K562 (cell line): Measurements from ENCODE around the gene CNGA3. TPM values are rescaled to one million over a fixed set of nuclear protein-coding genes. Genes with fewer than 3 reads are reported as not detected.

Experiments
- ATAC-seq: fragments of 200-7000 bp; cut with Tn5 transposase; 3 replicates; pipeline ENCODE4 v1.9.1; 2020; ENCODE audit warnings: moderate library complexity
- BruUV-seq: library from RNA; stranded (reverse); fragments of 400-500 nt; replicated peaks from 2 replicates; lab custom pipeline; 2021; lab: Mats Ljungman, UMichigan
- CTCF ChIA-PET: fragments of 300-600 bp; formaldehyde crosslinking; extraction: SDS; loops from one replicate; lab custom pipeline; 2021; ENCODE audit warnings: low intra/inter-chr PET ratio; lab: Yijun Ruan, JAX
- POLR2A ChIA-PET: fragments of 300-600, 350-650 bp; sonication (Branson Sonifier 250); formaldehyde crosslinking; extraction: SDS; loops from one replicate; lab custom pipeline; 2021; ENCODE audit warnings: antibody characterized with exemption, inconsistent platforms; lab: Yijun Ruan, JAX
- DNase-seq, 4 experiments: peaks; one replicate each; pipeline versions ENCODE4 v3.0.0 to v3.0.0-alpha.2; 2011 to 2018; ENCODE audit warnings: low spot score in 3 of 4, mixed read lengths in 3 of 4; ENCODE audit errors: extremely low read depth in 1 of 4
- FAIRE-seq: peaks from 2 replicates; lab custom pipeline; 2011; peaks lifted over from hg19 to GRCh38; lab: Jason Lieb, UNC
- H2AFZ ChIP-seq: 2 replicates; pipeline ENCODE4 v1.6.0; 2011; ENCODE audit warnings: low read depth, low read length, control low read depth, inconsistent platforms
- H3K27ac ChIP-seq: fragments of 200-600 bp; 3 replicates; pipeline ENCODE4 v1.8.0; 2011; ENCODE audit warnings: low read depth, mild to moderate bottlenecking, control low read depth, inconsistent platforms, low read length, moderate library complexity, mixed read lengths; ENCODE audit errors: extremely low read depth
- H3K27me3 ChIP-seq, 2 experiments: fragments of 300-600 bp in 1 of 2; 2 replicates in 1 of 2; 3 replicates in 1 of 2; pipeline versions ENCODE4 v1.6.0 to v1.8.0; 2011; ENCODE audit warnings: inconsistent platforms in 2 of 2, low read length in 2 of 2, mild to moderate bottlenecking in 1 of 2, mixed read lengths in 1 of 2, moderate library complexity in 1 of 2; ENCODE audit not compliant: control insufficient read depth in 2 of 2, insufficient read depth in 2 of 2
- H3K36me3 ChIP-seq: fragments of 300-600 bp; 3 replicates; pipeline ENCODE4 v1.8.0; 2011; ENCODE audit warnings: mild to moderate bottlenecking, low read length, inconsistent platforms; ENCODE audit not compliant: control insufficient read depth, insufficient read depth
- H3K4me1 ChIP-seq, 2 experiments: fragments of 200-600 bp in 1 of 2; replicated peaks in 1 of 2; 2 replicates in 1 of 2; 3 replicates in 1 of 2; pipeline versions ENCODE4 v1.5.1 to v1.8.0; 2011; ENCODE audit warnings: inconsistent platforms in 2 of 2, low read length in 2 of 2, mild to moderate bottlenecking in 1 of 2, mixed read lengths in 1 of 2, moderate library complexity in 1 of 2; ENCODE audit not compliant: control insufficient read depth in 2 of 2, insufficient read depth in 2 of 2
- H3K4me2 ChIP-seq: 2 replicates; pipeline ENCODE4 v1.6.1; 2011; ENCODE audit warnings: low read length, control low read depth, inconsistent platforms, mixed read lengths; ENCODE audit not compliant: insufficient read depth
- H3K4me3 ChIP-seq: fragments of 200-600 bp; sonication (generic), shearing (Covaris generic); 2 replicates; pipeline ENCODE4 v1.5.1; 2016; ENCODE audit warnings: control low read depth, inconsistent platforms
- H3K79me2 ChIP-seq: fragments of 200-600 bp; 3 replicates; pipeline ENCODE4 v1.8.0; 2011; ENCODE audit warnings: low read length, inconsistent platforms; ENCODE audit not compliant: control insufficient read depth, insufficient read depth
- H3K9ac ChIP-seq, 2 experiments: 2 replicates each; pipeline versions ENCODE4 v1.6.0 to v1.6.1; 2011; ENCODE audit warnings: low read depth in 2 of 2, low read length in 2 of 2, control low read depth in 1 of 2, inconsistent platforms in 1 of 2, mild to moderate bottlenecking in 1 of 2, mixed read lengths in 1 of 2; ENCODE audit not compliant: insufficient read depth in 1 of 2
- H3K9me1 ChIP-seq: one replicate; pipeline ENCODE4 v1.6.0; 2011; ENCODE audit warnings: inconsistent platforms, mild to moderate bottlenecking, low read length, moderate library complexity; ENCODE audit not compliant: control insufficient read depth, insufficient read depth
- H3K9me3 ChIP-seq: replicated peaks from 2 replicates; pipeline ENCODE4 v1.5.1; 2011; ENCODE audit warnings: low read depth, low read length, inconsistent platforms; ENCODE audit not compliant: control insufficient read depth, insufficient read depth
- H4K20me1 ChIP-seq: replicated peaks from 2 replicates; pipeline ENCODE4 v1.6.1; 2011; ENCODE audit warnings: low read length, inconsistent platforms, mixed read lengths; ENCODE audit not compliant: control insufficient read depth, insufficient read depth
- DLX4 ChIP-seq: fragments of 250-450 bp; sonication (Bioruptor Pico); IDR thresholded peaks from 2 replicates; pipeline ENCODE4 v1.6.1; 2021; ENCODE audit warnings: mild to moderate bottlenecking
- E2F1 ChIP-seq: sonication (generic); formaldehyde crosslinking; IDR thresholded peaks from 2 replicates; pipeline ENCODE4 v1.8.1; 2023; ENCODE audit warnings: mild to moderate bottlenecking, missing genetic modification reagents, moderate library complexity
- ETS1 ChIP-seq: conservative IDR thresholded peaks from 2 replicates; pipeline ENCODE4 v1.6.1; 2011; ENCODE audit warnings: low read depth, mild to moderate bottlenecking, low read length; ENCODE audit not compliant: control insufficient read depth
- ETS2 ChIP-seq: IDR thresholded peaks from 2 replicates; pipeline ENCODE4 v1.6.1; 2016; ENCODE audit warnings: borderline replicate concordance, missing genetic modification characterization, mild to moderate bottlenecking, moderate library complexity, missing compliant biosample characterization; ENCODE audit not compliant: poor library complexity, severe bottlenecking
- KLF10 ChIP-seq: fragments of 250-450 bp; sonication (Bioruptor Pico); IDR thresholded peaks from 2 replicates; pipeline ENCODE4 v1.6.1; 2021; ENCODE audit warnings: matching md5 sums
- MLLT1 ChIP-seq, 2 experiments: fragments of 450-650 bp; IDR thresholded peaks; 2 replicates each; pipeline ENCODE4 v1.6.1; 2016
- TAF15 ChIP-seq: fragments of 200-400 bp; formaldehyde crosslinking; IDR thresholded peaks from 2 replicates; pipeline ENCODE4 v1.6.1; 2017; ENCODE audit warnings: mild to moderate bottlenecking, low read depth, low read length, moderate library complexity
- TFAP4 ChIP-seq: sonication (generic); formaldehyde crosslinking; IDR thresholded peaks from 2 replicates; pipeline ENCODE4 v1.8.0; 2022; ENCODE audit warnings: missing genetic modification reagents, mild to moderate bottlenecking, moderate library complexity, borderline replicate concordance
- WGBS: fragments of 100-300 bp; shearing (Covaris generic); methylation state at CpG from one replicate; pipeline ENCODE4 v1.1.6; 2016; ENCODE audit warnings: low coverage, mixed read lengths; ENCODE audit not compliant: insufficient coverage; ENCODE audit errors: missing lambda C conversion rate; 5-methylcytosine and 5-hydroxymethylcytosine counted together
- in situ Hi-C: fragments of 300-500 bp; cut with MboI; formaldehyde crosslinking; loops from 4 replicates; pipeline ENCODE4 v1.15.0; 2018; ENCODE audit warnings: inconsistent platforms, mixed read lengths
- intact Hi-C: fragments of 100-400 bp; cut with micrococcal nuclease; formaldehyde crosslinking; loops from 2 replicates; pipeline ENCODE4 v1.14.2; 2022
- polyA plus RNA-seq, 8 experiments: library from polyadenylated mRNA; depleted of rRNA in 4 of 8; stranded (reverse) in 5 of 8; unstranded in 3 of 8; fragments of >200 nt; fragmentation: Nextera tagmentation in 2 of 8; fragmentation: Illumina TruSeq in 1 of 8; extraction: Ambion mirVana in 2 of 8; extraction: Trizol in 1 of 8; gene quantifications; 2 replicates each; pipeline versions ENCODE4 v1.2.1 to v1.2.3, GENCODE V29; 2011 to 2014; ENCODE audit warnings: inconsistent platforms in 1 of 8, missing spikeins in 1 of 8
- total RNA-seq, 7 experiments: library from RNA; depleted of rRNA in 6 of 7; stranded (reverse); fragments of >200 nt in 6 of 7; fragmentation: Illumina TruSeq in 2 of 7; extraction: Trizol in 2 of 7; gene quantifications; 2 replicates each; pipeline versions ENCODE4 v1.2.1 to v1.2.3, GENCODE V29; 2011 to 2021; ENCODE audit warnings: low replicate concordance in 1 of 7
- TF ChIP-seq, protein P1 (sequence below): fragments of 150-350 bp; conservative IDR thresholded peaks from 2 replicates; pipeline ENCODE4 v1.6.1; 2014; ENCODE audit warnings: low read length
- TF ChIP-seq, protein P2 (sequence below): sonication (generic); formaldehyde crosslinking; IDR thresholded peaks from 2 replicates; pipeline ENCODE4 v1.5.0; 2020; ENCODE audit warnings: missing genetic modification reagents

CNGA3 gene
- total and polyA plus RNA-seq, 9 of the 15 experiments (the other 6 are each of a cell fraction or from before 2014, with no cell fraction given) = not detected

DNA sequence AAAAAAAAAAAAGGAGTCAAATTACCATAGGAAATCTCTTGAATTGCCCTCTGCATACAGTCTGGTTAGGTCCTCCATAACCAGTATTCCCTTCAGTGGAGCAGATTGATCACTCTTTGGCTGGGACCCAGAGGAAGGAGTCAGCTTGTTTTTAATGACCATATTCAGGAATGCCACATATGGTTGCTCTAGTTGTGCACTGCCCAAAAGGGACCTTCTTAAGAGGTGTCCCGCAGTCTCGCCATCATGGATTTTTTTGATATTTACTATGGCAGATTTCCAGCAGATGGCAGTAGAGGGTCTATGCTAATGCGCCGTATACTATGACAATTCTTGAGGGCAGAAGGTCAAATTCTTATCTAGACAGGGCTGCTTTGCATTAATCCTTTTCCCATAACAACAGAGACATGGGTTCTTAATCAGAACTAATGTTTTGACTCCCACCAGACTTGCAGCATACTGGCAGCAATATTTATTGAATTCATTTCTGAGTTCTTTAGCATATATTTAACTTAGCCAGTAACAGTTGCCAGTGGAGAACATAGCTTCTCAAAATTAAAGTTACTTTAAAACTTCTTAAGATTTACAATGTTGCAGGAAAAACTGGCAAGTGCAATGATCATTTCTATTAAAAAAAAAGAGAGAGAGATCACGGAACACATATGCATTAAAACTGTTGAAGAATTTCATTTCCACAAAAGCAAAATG is 66.6 kb downstream of the CNGA3 start:
- Histone ChIP-seq H3K4me1 (no peaks in the 10 kb centered on the region; a peak in 1 of 5 replicates), H3K36me3 (no peaks in the 10 kb centered on the region), H3K4me3 (no peak overlapping the region), H3K27ac (no peak overlapping the region), H3K4me2 (no peak overlapping the region), H3K27me3 (peaks cover 0 to 5% of the 10 kb centered on the region in 2 experiments; a peak in 3 of 5 replicates), H3K9ac (no peak overlapping the region), H4K20me1 (no peaks in the 10 kb centered on the region), H3K79me2 (no peaks in the 10 kb centered on the region), H3K9me3 (peaks cover 3% of the 10 kb centered on the region; the same call in 1 of the 2 replicates), H2AFZ (no peak overlapping the region), H3K9me1 (no peaks in the 10 kb centered on the region)
- intact Hi-C loops (loop anchor here (1.0 to 10.0 kb wide), 3 partner anchors 105 to 422 kb away; no protein-coding TSS in a partner anchor), in situ Hi-C loops (loop anchor here (5.0 to 25.0 kb wide), 2 partner anchors 189 to 424 kb away; no protein-coding TSS in a partner anchor)
- 5% methylated on average over 5 of the region's 5 CpGs for WGBS
- FAIRE-seq (peak; percentile 93), DNase-seq (peak; percentile 68 to 80 (median 69)), ATAC-seq (peak; percentile 97)
- no TSS peak for BruUV-seq
- ChIA-PET POLR2A (no interaction called here), CTCF (interaction anchor here (0.6 to 1.8 kb wide), 4 partner anchors 106 to 189 kb away, joined by 3 to 12 read pairs (median 4); no protein-coding TSS in a partner anchor)
- TF ChIP-seq MLLT1 (IDR thresholded peaks at IDR 0.05) (no peak), ETS2 (tag) (no peak), TFAP4 (CRISPR knock-in tag) (no peak), E2F1 (CRISPR knock-in tag) (no peak), KLF10 (CRISPR knock-in tag) (no peak), DLX4 (CRISPR knock-in tag) (no peak), TAF15 (no peak), ETS1 (no peak)
- TF ChIP-seq, protein P1, sequence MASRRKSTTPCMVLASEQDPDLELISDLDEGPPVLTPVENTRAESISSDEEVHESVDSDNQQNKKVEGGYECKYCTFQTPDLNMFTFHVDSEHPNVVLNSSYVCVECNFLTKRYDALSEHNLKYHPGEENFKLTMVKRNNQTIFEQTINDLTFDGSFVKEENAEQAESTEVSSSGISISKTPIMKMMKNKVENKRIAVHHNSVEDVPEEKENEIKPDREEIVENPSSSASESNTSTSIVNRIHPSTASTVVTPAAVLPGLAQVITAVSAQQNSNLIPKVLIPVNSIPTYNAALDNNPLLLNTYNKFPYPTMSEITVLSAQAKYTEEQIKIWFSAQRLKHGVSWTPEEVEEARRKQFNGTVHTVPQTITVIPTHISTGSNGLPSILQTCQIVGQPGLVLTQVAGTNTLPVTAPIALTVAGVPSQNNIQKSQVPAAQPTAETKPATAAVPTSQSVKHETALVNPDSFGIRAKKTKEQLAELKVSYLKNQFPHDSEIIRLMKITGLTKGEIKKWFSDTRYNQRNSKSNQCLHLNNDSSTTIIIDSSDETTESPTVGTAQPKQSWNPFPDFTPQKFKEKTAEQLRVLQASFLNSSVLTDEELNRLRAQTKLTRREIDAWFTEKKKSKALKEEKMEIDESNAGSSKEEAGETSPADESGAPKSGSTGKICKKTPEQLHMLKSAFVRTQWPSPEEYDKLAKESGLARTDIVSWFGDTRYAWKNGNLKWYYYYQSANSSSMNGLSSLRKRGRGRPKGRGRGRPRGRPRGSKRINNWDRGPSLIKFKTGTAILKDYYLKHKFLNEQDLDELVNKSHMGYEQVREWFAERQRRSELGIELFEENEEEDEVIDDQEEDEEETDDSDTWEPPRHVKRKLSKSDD = no peak
- TF ChIP-seq, protein P2, sequence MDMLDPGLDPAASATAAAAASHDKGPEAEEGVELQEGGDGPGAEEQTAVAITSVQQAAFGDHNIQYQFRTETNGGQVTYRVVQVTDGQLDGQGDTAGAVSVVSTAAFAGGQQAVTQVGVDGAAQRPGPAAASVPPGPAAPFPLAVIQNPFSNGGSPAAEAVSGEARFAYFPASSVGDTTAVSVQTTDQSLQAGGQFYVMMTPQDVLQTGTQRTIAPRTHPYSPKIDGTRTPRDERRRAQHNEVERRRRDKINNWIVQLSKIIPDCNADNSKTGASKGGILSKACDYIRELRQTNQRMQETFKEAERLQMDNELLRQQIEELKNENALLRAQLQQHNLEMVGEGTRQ (CRISPR knock-in tag) = no peak
